GM06990 (cell line): Measurements from ENCODE around the gene STK32B.

ENCODE experiments used
- DNase-seq: peaks from one replicate; pipeline ENCODE4 v3.0.0-alpha.2; 2011; ENCODE audit not compliant: insufficient read length; ENCODE audit errors: extremely low read depth
- H3K27me3 ChIP-seq: replicated peaks from 2 replicates; pipeline ENCODE4 v1.6.0; 2011; ENCODE audit warnings: low read length; ENCODE audit not compliant: control insufficient read depth, insufficient read depth
- H3K36me3 ChIP-seq: 2 replicates; pipeline ENCODE4 v1.5.1; 2011; ENCODE audit warnings: low read length; ENCODE audit not compliant: control insufficient read depth, insufficient read depth
- H3K4me3 ChIP-seq: replicated peaks from 2 replicates; pipeline ENCODE4 v1.5.1; 2011; ENCODE audit warnings: low read depth, mild to moderate bottlenecking, control low read depth, low read length
- CTCF ChIP-seq: IDR thresholded peaks from 2 replicates; pipeline ENCODE4 v1.5.1; 2011; ENCODE audit warnings: low read length, control low read depth, mild to moderate bottlenecking, inconsistent platforms; ENCODE audit not compliant: insufficient read depth, poor library complexity, severe bottlenecking

Gene STK32B

GRCh38 chr4:5461477-5461876 is 410.2 kb downstream of the STK32B start:
- no peaks in the 10 kb centered on the region for H3K36me3 ChIP-seq
- no peak overlapping the region for H3K4me3 ChIP-seq
- no peak for TF ChIP-seq CTCF
- no peak for DNase-seq
- peaks cover 1% of the 10 kb centered on the region; the same call in 1 of the 2 replicates for H3K27me3 ChIP-seq

- peaks cover 1% of the 10 kb centered on the region; the same call in 1 of the 2 replicates for H3K27me3 ChIP-seq
- no peak for TF ChIP-seq CTCF
- H3K36me3 ChIP-seq = no peaks in the 10 kb centered on the region
- no peak overlapping the region for H3K4me3 ChIP-seq
- DNase-seq = no peak
These were observed 411.1 kb downstream of the STK32B start for GRCh38 chr4:5462254-5462835.

GRCh38 chr4:5462896-5463295 is 411.6 kb downstream of the STK32B start:
- DNase-seq = no peak
- no peaks in the 10 kb centered on the region for H3K36me3 ChIP-seq
- no peak overlapping the region for H3K4me3 ChIP-seq
- no peak for TF ChIP-seq CTCF
- H3K27me3 ChIP-seq = peaks cover 1% of the 10 kb centered on the region; the same call in 1 of the 2 replicates

GRCh38 chr4:5463361-5463760 is 412.1 kb downstream of the STK32B start:
- Histone ChIP-seq H3K36me3 (no peaks in the 10 kb centered on the region), H3K27me3 (peaks cover 1% of the 10 kb centered on the region; the same call in 1 of the 2 replicates), H3K4me3 (no peak overlapping the region)
- TF ChIP-seq CTCF = no peak
- DNase-seq = no peak

GRCh38 chr4:5463936-5464650 is 412.8 kb downstream of the STK32B start:
- TF ChIP-seq CTCF = no peak
- Histone ChIP-seq H3K4me3 (no peak overlapping the region), H3K36me3 (no peaks in the 10 kb centered on the region), H3K27me3 (peaks cover 1% of the 10 kb centered on the region; the same call in 1 of the 2 replicates)
- no peak for DNase-seq

GRCh38 chr4:5465529-5465928 is 414.2 kb downstream of the STK32B start:
- TF ChIP-seq CTCF = no peak

More at GRCh38 chr4:5465529-5465928, 414.2 kb downstream of the STK32B start:
- peaks cover 1% of the 10 kb centered on the region; the same call in 1 of the 2 replicates for H3K27me3 ChIP-seq
- no peaks in the 10 kb centered on the region for H3K36me3 ChIP-seq
- no peak overlapping the region for H3K4me3 ChIP-seq
- DNase-seq = no peak
